T-cell (primary cell): Measurements from ENCODE around the gene TNNT3. TPM values are rescaled to one million over a fixed set of nuclear protein-coding genes. Genes with fewer than 3 reads are reported as not detected.
"Not testable (repeated sequence)": the region's sequence is repeated elsewhere in the genome, so short reads cannot be mapped to it uniquely, and the experiment has no call there.

Experiments used
- ATAC-seq, 4 experiments: fragments of 200-7000 bp in 3 of 4; fragments of 150-1000 bp in 1 of 4; cut with Tn5 transposase; replicated peaks in 1 of 4; 1 replicate in 3 of 4; 2 replicates in 1 of 4; pipeline ENCODE4 v1.10.0; 2021; ENCODE audit warnings: moderate library complexity in 3 of 4, mild to moderate bottlenecking in 2 of 4, moderate number of reproducible peaks in 1 of 4
- CTCF ChIA-PET, 2 donors: fragments of 300-600 bp; sonication (Branson Sonifier 250); formaldehyde crosslinking; loops; one replicate each; lab custom pipeline; 2022; ENCODE audit warnings: antibody characterized with exemption in 2 of 2; lab: Charles Lee
- POLR2A ChIA-PET, 2 donors: fragments of 300-600 bp; sonication (Branson Sonifier 250); formaldehyde crosslinking; loops; one replicate each; lab custom pipeline; 2022; ENCODE audit warnings: antibody characterized with exemption in 2 of 2; lab: Charles Lee
- DNase-seq, 35 experiments: peaks; one replicate each; pipeline versions ENCODE4 v3.0.0 to v3.0.0-alpha.2; 2013 to 2023
- H3K27ac ChIP-seq: one replicate; pipeline ENCODE4 v1.5.1; 2013; ENCODE audit warnings: low read length
- H3K27me3 ChIP-seq, 2 experiments: replicated peaks in 1 of 2; 1 replicate in 1 of 2; 2 replicates in 1 of 2; pipeline versions ENCODE4 v1.6.1 to v1.7.0; 2013; ENCODE audit warnings: low read length in 1 of 2, mixed read lengths in 1 of 2; ENCODE audit not compliant: control insufficient read depth in 2 of 2, insufficient read depth in 2 of 2; ENCODE audit errors: extremely low read depth in 1 of 2
- H3K36me3 ChIP-seq, 2 donors: 1 replicate in 1 of 2; 2 replicates in 1 of 2; pipeline versions ENCODE4 v1.6.1 to v1.7.0; 2013; ENCODE audit warnings: low read length in 1 of 2; ENCODE audit not compliant: control insufficient read depth in 2 of 2, insufficient read depth in 1 of 2; ENCODE audit errors: extremely low read depth in 1 of 2
- H3K4me1 ChIP-seq, 2 experiments: 1 replicate in 1 of 2; 2 replicates in 1 of 2; pipeline versions ENCODE4 v1.6.1 to v1.7.0; 2013; ENCODE audit warnings: low read length in 2 of 2, mixed read lengths in 1 of 2; ENCODE audit not compliant: insufficient read depth in 2 of 2, control insufficient read depth in 1 of 2; ENCODE audit errors: extremely low read depth in 1 of 2
- H3K4me3 ChIP-seq, 2 donors: 1 replicate in 1 of 2; 2 replicates in 1 of 2; pipeline versions ENCODE4 v1.5.1 to v1.7.0; 2013; ENCODE audit warnings: mild to moderate bottlenecking in 2 of 2, low read length in 1 of 2, moderate library complexity in 1 of 2; ENCODE audit not compliant: control insufficient read depth in 1 of 2; ENCODE audit errors: extremely low read depth in 1 of 2
- H3K9me3 ChIP-seq: 2 replicates; pipeline ENCODE4 v1.7.0; 2013
- H3K27ac Mint-ChIP-seq, 2 donors: one replicate each; pipeline ENCODE4 v1.8.0; 2020 to 2021; ENCODE audit warnings: mild to moderate bottlenecking in 2 of 2, mixed read lengths in 2 of 2
- H3K27me3 Mint-ChIP-seq, 2 donors: one replicate each; pipeline ENCODE4 v1.8.0; 2021 to 2022; ENCODE audit warnings: mixed read lengths in 2 of 2
- H3K36me3 Mint-ChIP-seq: one replicate; pipeline ENCODE4 v1.8.0; 2021; ENCODE audit warnings: mixed read lengths
- H3K4me1 Mint-ChIP-seq, 3 donors: one replicate each; pipeline ENCODE4 v1.8.0; 2020 to 2022; ENCODE audit warnings: mixed read lengths in 3 of 3, mild to moderate bottlenecking in 1 of 3
- H3K4me3 Mint-ChIP-seq, 3 donors: one replicate each; pipeline ENCODE4 v1.8.0; 2020 to 2022; ENCODE audit warnings: mild to moderate bottlenecking in 3 of 3, mixed read lengths in 3 of 3, moderate library complexity in 3 of 3
- H3K9me3 Mint-ChIP-seq, 3 donors: one replicate each; pipeline ENCODE4 v1.8.0; 2020 to 2022; ENCODE audit warnings: mixed read lengths in 3 of 3
- WGBS: methylation state at CpG from one replicate; pipeline ENCODE4 v1.1.5; 2013; ENCODE audit warnings: missing lambda C conversion rate; ENCODE audit not compliant: insufficient coverage; 5-methylcytosine and 5-hydroxymethylcytosine counted together
- total RNA-seq, 35 experiments: library from RNA in 6 of 35; stranded (reverse) in 6 of 35; fragments of 120-200 nt in 1 of 35; gene quantifications; one replicate each; pipeline versions ENCODE4 v1.2.1 to v1.2.4 and lab custom pipeline; 2013 to 2026

Gene TNNT3
- total RNA-seq, 5 donors from 2014 or later (not counting 1 experiment from before 2014, with no cell fraction given): 15.9 to 22.1 (median 18.2) TPM

- Mint-ChIP-seq H3K27ac (peak overlapping the region in 1 of 2 donors; percentile 20), H3K4me1 (peaks cover 25 to 46% (median 43%) of the 10 kb centered on the region in 3 donors)
- H3K27me3 ChIP-seq, CTCF ChIA-PET, H3K9me3 ChIP-seq, DNase-seq, POLR2A ChIA-PET, H3K36me3 Mint-ChIP-seq, ATAC-seq, H3K9me3 Mint-ChIP-seq, H3K4me3 Mint-ChIP-seq, H3K4me3 ChIP-seq, H3K27me3 Mint-ChIP-seq, H3K27ac ChIP-seq: not testable (repeated sequence)
- Histone ChIP-seq H3K4me1 (peaks cover 20 to 63% of the 10 kb centered on the region in 2 experiments), H3K36me3 (peaks cover 21 to 58% of the 10 kb centered on the region in 2 donors)
- 96% methylated on average over 12 of the region's 13 CpGs for WGBS
These were observed 33.0 kb upstream of the TNNT3 start for GRCh38 chr11:1886551-1886950.

- peak overlapping the region; percentile 89 to 94 for H3K27ac Mint-ChIP-seq
- Histone ChIP-seq H3K9me3 (no peaks in the 10 kb centered on the region), H3K36me3 (peaks cover 21 to 62% of the 10 kb centered on the region in 2 donors), H3K4me1 (peaks cover 22 to 60% of the 10 kb centered on the region in 2 experiments), H3K27ac (peak overlapping the region; percentile 65), H3K27me3 (no peaks in the 10 kb centered on the region), H3K4me3 (no peak overlapping the region)
- no peaks in the 10 kb centered on the region for H3K9me3 Mint-ChIP-seq
- no peak overlapping the region for H3K4me3 Mint-ChIP-seq
- no peaks in the 10 kb centered on the region for H3K27me3 Mint-ChIP-seq
- peaks cover 36 to 49% (median 45%) of the 10 kb centered on the region in 3 donors for H3K4me1 Mint-ChIP-seq
- DNase-seq (no peak), ATAC-seq (no peak)
- peaks cover 8% of the 10 kb centered on the region for H3K36me3 Mint-ChIP-seq
- POLR2A ChIA-PET: no interaction called here
- CTCF ChIA-PET: no interaction called here
- 92% methylated on average over 8 of the region's 11 CpGs for WGBS
These were observed 31.8 kb upstream of the TNNT3 start for GRCh38 chr11:1887451-1888346.

GRCh38 chr11:1888347-1888753 is 31.2 kb upstream of the TNNT3 start:
- peak overlapping the region in 1 of 3 donors; percentile 76 for H3K4me3 Mint-ChIP-seq

GRCh38 chr11:1888811-1889210 is 30.7 kb upstream of the TNNT3 start:
- ATAC-seq: peak; percentile 1 to 15 (median 8)
- Mint-ChIP-seq H3K27ac (peak overlapping the region; percentile 89 to 94), H3K9me3 (peaks cover 0 to 5% (median 0%) of the 10 kb centered on the region in 3 donors), H3K4me3 (peak overlapping the region; percentile 25 to 76 (median 46)), H3K36me3 (peaks cover 8% of the 10 kb centered on the region), H3K27me3 (no peaks in the 10 kb centered on the region), H3K4me1 (peaks cover 47 to 53% (median 49%) of the 10 kb centered on the region in 3 donors)
- H3K9me3 ChIP-seq: no peaks in the 10 kb centered on the region
- 54% methylated on average over 6 of the region's 6 CpGs for WGBS
- peak in 1 of 35 experiments; percentile 13 for DNase-seq
- H3K27me3 ChIP-seq: no peaks in the 10 kb centered on the region
- H3K27ac ChIP-seq: peak overlapping the region; percentile 65
- POLR2A ChIA-PET: no interaction called here
- H3K4me1 ChIP-seq: peaks cover 22 to 53% of the 10 kb centered on the region in 2 experiments
- peaks cover 15 to 51% of the 10 kb centered on the region in 2 donors for H3K36me3 ChIP-seq
- CTCF ChIA-PET: no interaction called here
- H3K4me3 ChIP-seq: peak overlapping the region in 1 of 2 donors; percentile 44

More at GRCh38 chr11:1888347-1888753, 31.2 kb upstream of the TNNT3 start:
- H3K27me3 Mint-ChIP-seq: no peaks in the 10 kb centered on the region
- H3K9me3 ChIP-seq: no peaks in the 10 kb centered on the region
- ChIA-PET POLR2A (no interaction called here), CTCF (no interaction called here)
- WGBS: 57% methylated on average over 8 of the region's 9 CpGs
- H3K9me3 Mint-ChIP-seq: peaks cover 0 to under 1% (median 0%) of the 10 kb centered on the region in 3 donors
- H3K4me1 ChIP-seq: peaks cover 22 to 56% of the 10 kb centered on the region in 2 experiments
- ATAC-seq (no peak), DNase-seq (peak in 2 of 35 experiments; percentile 16 to 36)
- peaks cover 17 to 56% of the 10 kb centered on the region in 2 donors for H3K36me3 ChIP-seq
- no peak overlapping the region for H3K4me3 ChIP-seq
- H3K27me3 ChIP-seq: no peaks in the 10 kb centered on the region
- peaks cover 8% of the 10 kb centered on the region for H3K36me3 Mint-ChIP-seq
- peak overlapping the region; percentile 89 to 94 for H3K27ac Mint-ChIP-seq
- peaks cover 43 to 49% (median 49%) of the 10 kb centered on the region in 3 donors for H3K4me1 Mint-ChIP-seq
- peak overlapping the region; percentile 65 for H3K27ac ChIP-seq

GRCh38 chr11:1889224-1889930 is 30.1 kb upstream of the TNNT3 start:
- POLR2A ChIA-PET: interaction anchor here in 1 of 2 donors (0.7 kb wide), 1 partner anchor 53 kb away, joined by 4 read pairs; no protein-coding TSS in a partner anchor
- Mint-ChIP-seq H3K4me3 (peak overlapping the region; percentile 46 to 76 (median 46)), H3K27me3 (no peaks in the 10 kb centered on the region), H3K4me1 (peaks cover 48 to 53% (median 49%) of the 10 kb centered on the region in 3 donors), H3K36me3 (peaks cover 8% of the 10 kb centered on the region), H3K9me3 (peaks cover 0 to 5% (median 0%) of the 10 kb centered on the region in 3 donors), H3K27ac (peak overlapping the region; percentile 89 to 94)
- DNase-seq: peak; percentile 65 to 89 (median 82)
- peaks cover 22 to 53% of the 10 kb centered on the region in 2 experiments for H3K4me1 ChIP-seq
- ATAC-seq: peak; percentile 89 to 94 (median 90)
- 18% methylated on average over 32 of the region's 34 CpGs for WGBS
- H3K36me3 ChIP-seq: peaks cover 9 to 45% of the 10 kb centered on the region in 2 donors
- CTCF ChIA-PET: no interaction called here
- H3K9me3 ChIP-seq: no peaks in the 10 kb centered on the region
- peak overlapping the region; percentile 44 to 67 for H3K4me3 ChIP-seq
- peak overlapping the region; percentile 65 for H3K27ac ChIP-seq
- no peaks in the 10 kb centered on the region for H3K27me3 ChIP-seq
